Calu3 (cell line): ENCODE measurements around the gene SLC11A2. TPM values are rescaled to one million over a fixed set of nuclear protein-coding genes. Genes with fewer than 3 reads are reported as not detected.
"Not testable (repeated sequence)": the region's sequence is repeated elsewhere in the genome, so short reads cannot be mapped to it uniquely, and the experiment has no call there.

Experiments used
- BruUV-seq: library from RNA; stranded (reverse); fragments of 400-500 nt; replicated peaks from 2 replicates; lab custom pipeline; 2021; lab: Mats Ljungman, UMichigan
- CTCF ChIA-PET: fragments of 300-600 bp; sonication (Branson Sonifier 250); formaldehyde crosslinking; loops from one replicate; lab custom pipeline; 2022; ENCODE audit warnings: antibody characterized with exemption; lab: Charles Lee
- DNase-seq: peaks from one replicate; pipeline ENCODE4 v3.0.0; 2022
- H3K27ac Mint-ChIP-seq: one replicate; pipeline ENCODE4 v1.8.0; 2022; ENCODE audit warnings: mixed read lengths; ENCODE audit not compliant: unreplicated experiment
- H3K27me3 Mint-ChIP-seq: one replicate; pipeline ENCODE4 v1.8.0; 2022; ENCODE audit warnings: mixed read lengths; ENCODE audit not compliant: unreplicated experiment
- H3K36me3 Mint-ChIP-seq: one replicate; pipeline ENCODE4 v1.8.0; 2022; ENCODE audit warnings: mild to moderate bottlenecking, moderate library complexity, mixed read lengths; ENCODE audit not compliant: insufficient read depth, unreplicated experiment
- H3K4me1 Mint-ChIP-seq: one replicate; pipeline ENCODE4 v1.8.0; 2022; ENCODE audit warnings: mild to moderate bottlenecking, low read depth, mixed read lengths; ENCODE audit not compliant: unreplicated experiment
- H3K4me3 Mint-ChIP-seq: one replicate; pipeline ENCODE4 v1.8.0; 2022; ENCODE audit warnings: mild to moderate bottlenecking, low read depth, moderate library complexity, mixed read lengths; ENCODE audit not compliant: unreplicated experiment
- H3K9me3 Mint-ChIP-seq: one replicate; pipeline ENCODE4 v1.8.0; 2022; ENCODE audit warnings: low read depth, mixed read lengths; ENCODE audit not compliant: unreplicated experiment
- CTCF ChIP-seq: fragments of 200-600 bp; IDR thresholded peaks from one replicate; pipeline ENCODE4 v1.8.0; 2022; ENCODE audit warnings: antibody characterized with exemption; ENCODE audit not compliant: unreplicated experiment
- intact Hi-C: fragments of 100-400 bp; cut with micrococcal nuclease; formaldehyde crosslinking; loops from one replicate; pipeline ENCODE4 v1.10.0; 2022; ENCODE audit not compliant: unreplicated experiment
- total RNA-seq: library from RNA; stranded (reverse); gene quantifications from 2 replicates; pipeline ENCODE4 v1.2.3, GENCODE V29; 2022

The SLC11A2 gene
- total RNA-seq, 1 experiment from 2014 or later = 51.3 TPM

- Mint-ChIP-seq H3K27me3 (no peaks in the 10 kb centered on the region), H3K4me3 (no peak overlapping the region), H3K4me1 (no peaks in the 10 kb centered on the region), H3K36me3 (no peaks in the 10 kb centered on the region), H3K9me3 (no peaks in the 10 kb centered on the region), H3K27ac (no peak overlapping the region)
- BruUV-seq = no TSS peak
- DNase-seq = no peak
- CTCF ChIA-PET = no interaction called here
- TF ChIP-seq CTCF = no peak
- intact Hi-C loops = no loop called here
Measured at GRCh38 chr12:50955288-50955687, 70.9 kb downstream of the SLC11A2 start.

- CTCF ChIA-PET, H3K27ac Mint-ChIP-seq, H3K27me3 Mint-ChIP-seq, BruUV-seq, H3K4me1 Mint-ChIP-seq, H3K36me3 Mint-ChIP-seq, H3K9me3 Mint-ChIP-seq, intact Hi-C loops, DNase-seq, H3K4me3 Mint-ChIP-seq: not testable (repeated sequence)
Measured at GRCh38 chr12:50954789-50955188, 71.4 kb downstream of the SLC11A2 start.

GRCh38 chr12:50953047-50953446 is 73.1 kb downstream of the SLC11A2 start:
- Mint-ChIP-seq H3K27me3 (no peaks in the 10 kb centered on the region), H3K4me3 (no peak overlapping the region), H3K9me3 (no peaks in the 10 kb centered on the region), H3K27ac (no peak overlapping the region), H3K4me1 (no peaks in the 10 kb centered on the region), H3K36me3 (no peaks in the 10 kb centered on the region)
- intact Hi-C loops = no loop called here
- no peak for TF ChIP-seq CTCF
- no peak for DNase-seq
- no TSS peak for BruUV-seq
- CTCF ChIA-PET = no interaction called here

- no peak within 1 kb of the TSS for H3K27ac Mint-ChIP-seq
- no peaks in the 10 kb centered on the region for H3K4me1 Mint-ChIP-seq
- H3K27me3 Mint-ChIP-seq = no peaks in the 10 kb centered on the region
- intact Hi-C loops = no loop called here
- CTCF ChIA-PET = no interaction called here
- no peak within 1 kb of the TSS for H3K4me3 Mint-ChIP-seq
- H3K36me3 Mint-ChIP-seq = no peaks in the 10 kb centered on the region
- no peak for DNase-seq
- no peak for TF ChIP-seq CTCF
- no TSS peak for BruUV-seq
- no peaks in the 10 kb centered on the region for H3K9me3 Mint-ChIP-seq
Measured at GRCh38 chr12:50952510-50952909, 73.7 kb downstream of the SLC11A2 start, which contains the start of gene HIGD1C. Gene HIGD1C (plus strand): TSS chr12:50952544. CDS start chr12:50953999, 1,455 bp downstream.

GRCh38 chr12:50951112-50951511 is 75.1 kb downstream of the SLC11A2 start:
- Mint-ChIP-seq H3K36me3 (no peaks in the 10 kb centered on the region), H3K4me3 (no peak overlapping the region), H3K9me3 (no peaks in the 10 kb centered on the region), H3K27ac (no peak overlapping the region), H3K4me1 (no peaks in the 10 kb centered on the region), H3K27me3 (no peaks in the 10 kb centered on the region)
- DNase-seq = no peak
- TF ChIP-seq CTCF = no peak
- no TSS peak for BruUV-seq
- CTCF ChIA-PET = no interaction called here
- intact Hi-C loops = no loop called here
